HS-5 (cell line): ENCODE measurements around the gene LIMCH1.

Experiments used
- DNase-seq: peaks from one replicate; pipeline ENCODE4 v3.0.0-alpha.2; 2012; ENCODE audit warnings: low read depth

The LIMCH1 gene

DNA sequence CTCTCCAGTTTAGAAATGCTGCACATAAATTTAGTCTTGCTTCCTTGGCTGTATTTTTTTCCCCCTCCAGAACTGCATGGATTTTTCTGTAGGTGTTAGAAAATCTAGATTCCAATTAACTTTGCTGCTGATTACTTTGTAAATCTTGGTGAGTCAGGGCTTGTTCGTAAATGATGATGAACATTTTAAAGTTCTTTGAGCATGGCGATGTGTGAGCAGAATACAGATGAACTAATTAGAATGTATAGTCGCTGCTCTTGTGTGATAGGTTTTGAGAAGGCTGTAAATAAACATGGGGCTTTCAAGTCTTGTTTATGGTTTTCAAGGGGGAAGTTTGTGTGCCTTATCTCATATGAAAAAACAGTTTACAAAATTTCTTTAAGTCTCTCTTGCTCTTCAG lies 23.3 kb downstream of the LIMCH1 start:
- no peak for DNase-seq

DNA sequence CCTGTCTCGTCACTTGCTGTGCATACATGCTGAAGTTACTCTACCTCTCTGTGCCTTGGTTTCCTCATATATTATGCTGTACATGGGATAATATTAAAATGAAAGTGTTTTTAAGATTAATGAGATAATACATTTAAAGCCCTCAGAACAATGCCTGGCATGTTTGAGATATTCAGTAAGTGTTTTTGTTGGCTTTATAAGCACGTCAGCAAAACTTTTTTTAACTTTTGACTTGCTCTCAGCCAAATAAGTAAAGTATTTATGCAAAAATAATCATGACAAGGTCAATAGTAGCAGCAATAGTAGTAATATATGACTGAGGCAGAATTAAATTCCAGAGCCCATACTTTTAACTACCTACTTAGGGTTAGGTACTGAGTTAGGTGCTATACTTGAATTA lies 29.2 kb downstream of the LIMCH1 start:
- no peak for DNase-seq

DNA sequence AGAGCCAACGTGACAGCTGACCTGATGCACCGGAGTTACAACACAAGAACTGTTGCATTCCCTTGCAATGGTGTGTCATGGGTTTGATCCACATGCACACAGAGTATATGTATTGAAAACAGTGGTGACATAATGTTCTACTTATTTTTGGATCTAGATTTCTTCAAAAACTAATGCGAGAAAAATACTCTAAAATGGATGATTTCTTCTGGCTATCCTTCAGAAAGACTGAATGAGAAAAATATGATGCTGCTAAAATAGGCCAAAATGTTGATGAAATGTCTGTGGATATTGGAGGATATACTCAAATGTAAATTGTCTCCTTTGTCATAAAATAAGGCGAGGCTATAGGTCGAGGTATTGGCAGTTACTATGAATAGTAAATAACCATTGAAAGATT lies 30.4 kb downstream of the LIMCH1 start:
- DNase-seq, result no peak

DNA sequence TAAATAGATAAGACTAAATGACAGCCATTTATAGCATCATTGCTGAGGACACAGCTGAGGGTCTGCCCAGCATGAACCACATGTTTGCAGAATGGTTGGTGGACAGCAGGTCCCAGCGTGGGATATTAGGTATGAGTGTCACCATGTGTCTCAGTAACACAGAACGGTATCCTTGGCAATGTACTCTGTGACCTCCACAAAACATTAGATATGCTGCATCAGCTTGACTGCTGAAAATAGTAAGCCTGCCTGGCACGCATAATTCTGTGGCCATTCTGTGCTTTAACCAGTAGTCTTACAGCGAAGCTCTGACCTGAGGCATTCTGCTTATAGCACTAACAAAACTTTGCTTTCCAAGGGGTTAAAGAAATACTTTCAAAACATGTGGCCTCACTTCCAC lies 32.0 kb downstream of the LIMCH1 start:
- DNase-seq, result no peak

DNA sequence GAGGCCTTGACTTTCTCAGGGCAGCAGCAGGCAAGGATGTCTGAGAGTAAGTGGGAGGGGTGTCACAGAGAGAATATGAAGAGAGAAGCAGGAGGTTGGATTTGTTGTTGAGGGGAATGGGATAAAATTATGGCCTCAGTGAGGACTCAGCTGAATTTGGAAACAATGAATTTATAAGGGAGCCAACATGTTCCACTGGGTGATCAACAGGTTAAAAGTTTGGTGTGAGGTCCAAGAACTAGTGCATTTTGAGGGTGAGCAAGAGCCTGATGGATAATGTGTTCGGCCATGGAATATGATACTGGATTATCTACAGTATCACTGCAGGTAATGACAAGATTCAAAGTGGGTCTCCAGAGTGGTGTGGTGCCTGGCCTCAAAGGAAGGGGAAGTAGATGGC lies 33.5 kb downstream of the LIMCH1 start:
- no peak for DNase-seq

DNA sequence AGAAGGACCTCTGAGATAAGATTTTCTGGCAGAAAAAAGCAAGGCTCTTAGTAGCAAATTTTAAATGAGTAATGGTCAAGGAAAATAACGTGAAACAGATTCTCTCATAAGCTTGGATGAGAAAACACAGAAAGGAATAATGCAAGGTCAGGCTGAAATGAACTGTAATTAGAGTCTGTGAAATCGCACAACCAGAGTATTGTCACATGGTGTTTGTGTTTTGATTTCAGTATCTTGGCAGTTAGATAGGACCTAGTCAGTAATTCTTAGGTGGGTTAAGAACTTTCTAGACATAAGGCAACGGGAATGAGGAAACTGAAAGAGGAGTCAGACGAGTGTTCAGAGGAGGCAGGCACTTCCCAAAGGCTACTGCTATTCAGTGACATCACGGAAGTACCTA lies 34.6 kb downstream of the LIMCH1 start:
- no peak for DNase-seq

DNA sequence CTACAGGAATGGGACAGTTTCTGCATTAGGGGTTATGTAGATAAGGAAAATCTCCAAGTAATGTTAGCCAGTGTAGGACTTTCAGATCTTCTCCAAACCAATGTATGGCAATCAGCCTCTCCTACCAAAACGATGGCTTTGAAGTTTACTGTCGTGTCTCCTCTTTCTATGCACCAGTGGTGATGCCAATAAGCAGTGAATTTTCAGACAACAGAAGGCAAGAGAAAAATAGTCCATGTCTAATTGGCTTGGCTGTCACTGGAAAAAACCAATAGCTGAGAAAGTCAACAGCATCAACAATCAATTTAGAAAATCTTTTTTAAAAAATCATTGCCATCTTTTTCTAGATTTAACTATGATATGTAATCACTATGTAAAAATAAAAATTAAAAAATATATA lies 35.0 kb downstream of the LIMCH1 start:
- DNase-seq, result no peak

DNA sequence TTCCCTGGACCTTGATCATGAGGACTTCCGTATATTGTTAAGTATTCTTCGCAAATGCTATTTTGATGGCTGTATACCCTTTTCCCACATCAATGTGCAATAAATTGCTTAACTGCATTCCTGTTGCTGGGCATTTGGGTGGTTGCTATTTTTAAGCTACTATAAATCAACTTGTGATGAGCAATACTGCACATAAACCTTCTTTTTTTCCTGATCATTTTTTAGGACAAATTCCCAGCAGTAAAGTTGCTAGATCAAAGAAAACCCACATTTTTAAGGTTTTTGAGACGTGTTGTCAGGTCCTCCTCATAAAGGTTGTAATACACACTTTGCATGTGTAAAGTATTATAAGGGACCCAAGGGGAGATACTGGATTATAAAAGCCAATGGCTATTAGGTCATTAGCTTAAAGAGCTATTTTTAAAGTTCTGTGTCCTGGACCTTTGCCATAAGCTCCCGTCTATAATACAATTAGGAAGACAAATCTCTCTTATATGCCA lies 35.6 kb downstream of the LIMCH1 start:
- DNase-seq, result no peak

DNA sequence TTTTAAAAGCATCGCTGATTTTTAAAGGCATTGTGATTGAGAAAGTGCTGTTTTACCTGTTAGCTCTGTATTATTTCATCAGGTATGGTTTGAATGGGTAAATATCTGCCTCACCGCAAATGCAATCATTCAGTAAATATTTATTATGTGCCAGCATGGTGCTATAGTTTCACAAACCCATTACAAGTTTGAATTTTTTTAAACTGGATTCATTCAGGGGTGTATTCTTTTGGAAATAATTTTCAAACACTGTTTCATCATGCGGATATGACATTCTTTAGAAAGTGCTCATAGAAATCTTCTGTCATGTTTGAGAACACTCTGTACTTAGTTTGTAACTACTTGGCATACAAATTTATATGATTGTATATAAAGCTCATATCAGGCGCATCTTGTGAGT lies 37.2 kb downstream of the LIMCH1 start:
- no peak for DNase-seq

DNA sequence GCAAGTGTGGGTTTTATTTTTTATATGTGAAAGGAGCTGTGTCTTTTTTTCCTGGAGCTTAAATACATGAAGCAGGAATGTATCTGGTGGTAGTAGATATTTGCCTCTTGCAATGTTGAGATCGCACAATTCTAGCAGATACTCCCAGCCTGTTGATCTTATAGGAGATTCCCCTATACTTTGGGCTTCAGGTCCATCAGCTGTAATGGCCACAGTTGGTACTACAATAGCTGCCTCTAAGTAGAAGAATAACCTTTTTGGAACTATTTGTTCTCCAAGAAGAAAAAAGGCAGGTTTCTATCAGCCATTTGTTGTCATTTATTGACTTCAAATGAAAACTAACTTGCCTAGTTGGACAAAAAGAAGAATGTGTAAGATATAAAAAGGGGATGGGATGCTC lies 37.7 kb downstream of the LIMCH1 start:
- DNase-seq, result no peak

DNA sequence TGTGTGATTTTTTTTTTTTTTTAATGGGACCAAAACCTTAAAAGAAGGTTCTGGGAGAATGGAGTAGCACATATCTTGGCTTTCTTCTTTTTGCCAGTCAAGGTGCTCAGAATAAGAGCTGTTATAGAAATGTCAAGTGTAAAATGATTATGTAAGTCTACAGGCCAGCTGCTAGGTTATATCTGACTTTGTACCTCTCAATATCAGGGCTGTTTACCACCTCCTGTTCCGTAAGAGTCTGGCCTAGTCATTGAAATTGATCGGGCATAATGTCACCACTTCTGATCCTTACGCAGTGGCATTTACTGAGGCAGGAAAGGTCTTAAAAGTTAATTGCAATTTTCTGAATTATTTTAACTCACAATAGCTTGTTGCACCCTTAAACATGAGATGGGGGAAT lies 41.1 kb downstream of the LIMCH1 start:
- DNase-seq, result no peak

DNA sequence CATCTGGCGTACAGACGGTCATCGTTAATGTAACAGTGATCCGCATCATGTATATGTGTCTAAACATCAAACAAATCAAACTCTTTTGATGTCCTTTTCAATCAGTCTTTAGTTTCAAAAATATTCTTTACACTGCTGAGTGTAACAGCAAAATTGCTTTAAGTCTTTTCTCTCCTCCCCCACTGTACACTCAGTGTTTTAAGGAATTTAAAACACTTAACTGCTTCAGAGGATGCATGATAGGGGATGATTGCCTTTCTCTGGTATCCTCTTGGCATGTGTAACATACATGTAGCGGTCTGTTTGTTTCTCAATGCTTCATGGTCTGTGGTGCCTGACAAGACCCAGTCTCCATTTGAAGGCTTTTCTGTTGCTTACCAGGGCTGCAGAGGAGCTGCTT lies 41.6 kb downstream of the LIMCH1 start:
- no peak for DNase-seq

DNA sequence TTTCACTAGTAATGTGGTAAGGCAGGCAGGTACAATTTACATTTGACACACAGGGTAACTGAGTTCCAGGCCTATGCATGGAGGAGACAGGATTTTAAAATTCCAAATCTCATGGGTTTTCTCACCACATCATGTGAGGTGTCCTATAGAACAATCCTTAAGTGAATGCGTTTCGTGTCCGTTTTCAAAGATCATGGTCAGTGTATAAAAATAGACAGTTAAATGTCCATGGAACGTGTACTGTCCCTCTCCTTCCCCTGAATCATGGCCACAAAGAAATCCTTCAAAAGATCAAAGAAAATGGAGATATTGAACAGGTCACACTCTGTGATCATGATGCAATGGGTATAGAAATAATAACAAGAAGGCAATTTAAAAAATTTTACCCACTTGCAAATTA lies 42.0 kb downstream of the LIMCH1 start:
- no peak for DNase-seq

DNA sequence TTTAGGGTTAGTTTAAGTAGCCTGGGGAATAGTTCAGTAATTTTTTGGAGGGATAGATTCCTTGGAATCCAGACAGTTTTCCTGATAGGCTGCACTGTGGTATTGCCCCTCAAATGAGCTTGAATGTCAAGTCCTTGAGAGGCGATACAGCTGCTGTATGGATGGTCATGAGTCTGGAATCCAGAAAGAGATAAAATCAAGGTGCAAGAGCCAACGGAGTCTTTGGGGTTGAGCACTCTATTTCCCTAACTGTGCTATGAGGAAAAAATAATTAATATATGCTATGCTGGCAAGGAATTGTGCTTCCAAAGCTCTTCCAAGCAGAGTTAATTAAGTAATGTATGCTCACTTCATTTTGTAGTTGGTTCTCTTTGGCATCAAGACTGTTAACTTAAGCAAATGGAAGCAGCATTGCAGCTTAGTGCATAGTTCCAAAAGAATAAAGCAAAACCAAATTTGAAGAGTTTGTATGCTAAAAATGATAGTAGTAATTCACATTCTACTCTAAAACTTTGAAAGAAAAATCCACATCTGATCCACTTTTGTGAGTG lies 48.8 kb downstream of the LIMCH1 start:
- no peak for DNase-seq

DNA sequence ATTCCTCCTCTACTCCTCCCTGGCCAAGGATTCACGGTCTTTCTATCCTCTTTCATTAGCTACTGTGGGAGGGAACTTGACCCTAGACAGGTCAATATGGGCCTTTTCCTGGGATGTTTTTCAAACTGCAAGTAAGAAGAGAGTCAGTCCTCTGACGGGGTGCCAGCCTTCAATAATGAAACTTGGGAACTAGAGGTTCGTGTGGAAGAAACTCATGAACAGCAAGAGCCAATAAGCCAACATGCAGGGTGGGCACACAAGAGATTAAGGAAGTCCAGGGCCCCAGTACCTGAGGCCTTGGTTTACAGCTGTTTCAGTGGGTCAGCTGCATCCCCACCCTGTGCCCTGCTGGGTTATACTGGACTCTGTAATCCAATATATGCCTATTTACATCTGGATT lies 49.3 kb downstream of the LIMCH1 start:
- no peak for DNase-seq

DNA sequence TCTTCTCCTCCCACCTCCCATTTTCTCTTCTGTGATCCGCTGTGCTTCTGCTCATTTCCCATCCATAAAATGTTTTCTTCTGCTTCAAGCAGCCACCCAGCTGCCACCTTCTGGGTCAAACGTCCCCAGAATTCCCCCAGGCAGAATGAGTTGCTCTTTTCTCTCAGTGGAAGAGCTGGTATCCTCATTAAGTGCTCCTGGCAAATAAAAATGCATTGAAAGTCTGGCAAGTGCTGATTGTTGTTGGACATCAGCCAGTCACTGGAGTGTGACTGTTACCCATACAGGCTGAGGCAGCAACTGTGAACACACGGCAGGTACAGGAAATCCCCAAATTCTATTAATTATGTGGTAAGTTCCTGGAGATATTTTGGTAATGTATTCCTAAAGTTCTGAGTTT lies 52.6 kb downstream of the LIMCH1 start:
- DNase-seq, result no peak

DNA sequence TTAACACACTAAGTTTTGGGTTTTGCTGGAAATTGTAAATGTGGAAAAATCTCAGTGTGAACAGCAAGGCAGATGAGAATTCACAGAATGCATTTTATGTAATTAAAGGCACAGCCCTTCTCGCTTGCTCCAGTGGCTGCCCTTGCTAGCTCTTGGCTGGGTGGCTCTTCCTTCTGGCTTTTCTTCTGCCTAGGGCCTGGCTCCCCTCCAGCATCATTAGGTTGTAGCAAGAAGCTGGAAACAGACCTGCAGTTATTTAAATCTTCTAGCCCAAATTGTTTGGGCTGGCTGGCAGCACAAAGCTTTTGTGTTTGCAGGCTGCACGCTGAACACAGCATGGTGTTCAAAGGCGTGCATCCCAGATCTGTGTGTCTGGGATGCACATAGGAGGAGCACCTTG lies 56.5 kb downstream of the LIMCH1 start:
- DNase-seq, result no peak

DNA sequence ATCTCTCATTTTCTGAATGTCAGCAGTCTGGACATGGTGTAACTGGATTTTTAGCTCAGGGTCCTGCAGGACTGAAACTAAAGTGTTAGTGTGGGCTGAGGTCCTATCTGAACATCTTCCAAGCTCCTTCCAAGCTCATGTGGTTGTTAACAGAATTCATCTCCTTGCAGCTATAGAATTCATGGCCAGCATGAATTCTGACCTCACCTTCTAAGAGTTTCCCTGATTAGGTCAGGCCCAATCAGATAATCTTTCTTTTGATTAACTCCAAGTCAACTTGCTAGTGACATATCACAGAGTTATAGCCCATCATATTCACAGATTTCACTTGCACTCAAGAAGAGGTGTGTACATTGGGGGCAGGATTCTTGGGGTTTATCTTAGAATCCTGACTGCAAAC lies 59.5 kb downstream of the LIMCH1 start:
- no peak for DNase-seq

DNA sequence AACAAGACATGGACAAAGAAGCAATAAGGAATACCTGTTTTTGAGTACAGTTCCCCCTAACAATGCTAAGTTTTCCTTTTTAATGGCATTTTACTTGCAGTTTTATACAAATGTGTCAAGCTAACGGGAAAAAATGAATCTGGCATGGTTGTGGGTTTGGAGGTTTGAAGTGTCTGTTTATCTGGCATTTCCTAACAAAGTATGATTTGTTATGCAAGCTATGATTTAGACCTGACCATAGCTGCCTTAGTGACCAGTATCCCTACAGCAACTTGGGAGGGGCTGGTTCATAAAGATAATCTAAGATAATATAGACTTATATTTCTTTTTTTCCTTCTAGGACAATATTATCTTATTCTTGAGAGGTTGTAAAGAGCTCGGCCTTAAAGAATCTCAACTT lies 60.6 kb downstream of the LIMCH1 start:
- DNase-seq, result no peak

DNA sequence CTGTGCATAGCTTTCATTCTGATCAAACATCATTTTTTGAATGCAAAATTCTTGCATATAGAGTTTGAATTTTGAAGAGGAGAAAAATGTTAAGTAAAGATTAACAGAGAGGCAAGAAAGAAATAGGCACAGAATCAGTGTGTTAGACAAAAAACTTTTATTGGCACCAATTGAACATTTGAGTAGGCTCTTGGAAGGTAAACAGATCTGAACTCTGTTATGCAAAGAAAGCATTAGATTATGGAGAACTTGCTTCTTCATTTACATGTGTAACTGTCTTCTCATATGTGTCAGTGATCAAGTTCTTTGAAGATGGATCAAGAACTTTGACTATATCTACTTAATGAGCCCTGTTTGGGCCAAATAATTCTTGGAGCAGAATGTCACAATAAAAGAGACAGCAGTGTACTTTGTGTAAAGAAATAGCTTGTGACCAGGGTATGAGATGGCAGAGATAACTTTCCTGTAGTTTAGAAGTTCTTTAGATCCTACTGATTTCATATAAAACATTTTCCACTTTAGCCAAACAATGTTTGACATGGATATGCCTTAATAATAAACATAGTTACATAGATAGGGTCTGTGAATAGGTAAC lies 61.3 kb downstream of the LIMCH1 start:
- DNase-seq, result no peak

DNA sequence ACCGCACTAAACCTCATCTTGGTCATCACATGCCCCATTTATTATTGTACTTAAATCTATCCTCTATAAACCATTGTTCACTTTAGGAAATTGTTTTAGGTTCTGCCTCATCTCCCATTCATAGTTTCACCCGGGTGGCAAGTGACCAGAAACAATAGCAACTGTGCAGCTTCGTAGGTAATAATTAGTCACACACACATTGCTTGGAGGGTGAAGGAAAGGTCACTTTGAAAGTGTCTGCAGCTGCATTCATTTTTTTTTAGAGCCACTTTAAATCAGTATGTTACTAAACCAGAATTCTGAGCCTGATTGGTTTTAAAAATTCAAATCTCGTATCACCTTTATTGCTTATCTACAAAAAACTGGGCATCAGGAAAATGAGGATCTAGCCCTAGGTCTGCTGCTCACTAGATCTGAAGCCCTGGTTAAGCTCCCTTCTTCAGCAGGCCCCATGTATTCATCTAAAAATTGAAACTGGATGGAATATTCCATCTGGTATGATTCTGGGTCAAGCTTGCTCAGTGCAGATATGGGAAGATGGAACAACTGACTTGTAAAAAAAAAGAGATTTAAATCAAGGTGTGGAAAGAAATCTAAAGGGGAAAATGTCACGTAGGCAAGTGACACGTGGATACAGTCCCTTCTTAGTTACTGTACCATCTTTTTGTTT lies 62.4 kb downstream of the LIMCH1 start:
- DNase-seq, result no peak

DNA sequence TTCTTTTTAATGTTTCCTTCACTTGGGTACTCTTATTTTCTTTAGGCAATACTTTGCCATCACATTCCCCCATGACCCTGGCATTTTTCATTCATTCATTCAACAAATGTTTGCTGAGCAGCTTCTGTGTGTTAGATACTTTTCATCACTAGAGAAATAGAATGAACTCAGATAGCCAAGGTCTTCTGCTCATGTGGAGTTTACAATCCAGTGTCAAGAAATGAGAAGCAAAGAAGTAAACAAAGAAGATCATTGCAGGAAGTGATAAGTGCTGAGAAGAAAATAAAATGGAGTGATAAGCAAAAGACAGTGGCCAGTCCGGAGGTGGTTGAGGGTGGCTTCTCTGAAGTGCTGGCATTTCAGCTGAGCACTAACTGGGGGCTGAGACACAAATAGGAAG lies 63.1 kb downstream of the LIMCH1 start:
- DNase-seq, result no peak

DNA sequence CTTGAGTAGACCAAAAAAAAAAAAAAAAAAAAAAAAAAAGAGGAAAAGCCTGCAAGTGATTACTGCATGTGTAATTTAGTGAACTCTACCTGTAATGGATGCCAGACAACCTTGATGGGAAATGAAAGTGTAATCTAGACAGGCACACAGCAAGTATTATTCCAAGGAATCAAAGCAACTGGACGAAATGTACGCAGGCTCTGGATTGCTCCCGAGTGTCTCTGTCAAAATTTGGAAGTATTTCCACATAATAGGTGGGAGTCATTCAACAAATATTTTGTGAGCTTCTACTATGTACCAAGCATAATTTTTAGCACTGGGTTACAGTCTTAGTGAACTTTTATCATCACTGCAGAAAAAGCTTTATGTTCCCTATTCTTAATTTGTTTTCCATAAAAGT lies 64.2 kb downstream of the LIMCH1 start:
- DNase-seq, result no peak

DNA sequence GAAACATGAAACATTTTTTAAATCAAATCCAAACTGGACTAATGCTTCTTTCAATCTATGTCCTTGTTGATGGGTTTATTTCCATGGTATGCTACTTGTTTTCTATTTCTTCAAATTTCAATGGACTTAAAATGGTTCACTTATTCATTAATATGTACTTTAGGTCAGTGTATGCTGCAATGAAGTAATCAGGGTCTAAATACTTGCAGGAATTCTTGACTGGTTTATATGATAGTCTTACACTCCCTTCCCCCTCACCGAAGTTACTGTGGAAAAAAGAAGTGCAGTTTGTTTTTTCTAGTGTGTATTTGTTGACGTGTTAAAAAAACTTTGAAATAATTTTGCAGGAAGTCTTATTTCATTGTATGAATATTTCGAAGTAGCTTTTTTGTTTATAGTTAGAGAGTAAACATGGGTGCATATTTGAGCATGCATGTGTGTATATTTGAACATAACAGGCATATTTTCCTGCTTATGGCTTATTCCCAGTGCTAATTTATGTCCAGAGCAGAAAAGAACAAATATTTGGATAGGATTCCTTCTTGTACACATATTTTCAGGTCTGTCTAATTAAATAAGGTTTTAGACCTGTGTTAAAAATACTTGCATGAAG lies 65.0 kb downstream of the LIMCH1 start:
- no peak for DNase-seq
